Peyer's patch (tissue), 4 donors: Measurements from ENCODE around the gene WNT10A. TPM values are rescaled to one million over a fixed set of nuclear protein-coding genes. Genes with fewer than 3 reads are reported as not detected.

ENCODE experiments used
- DNase-seq, 3 donors: peaks; one replicate each; pipeline ENCODE4 v3.0.0-alpha.2; 2017 to 2019
- H3K27ac ChIP-seq, 4 donors: fragments of 200-600 bp; sonication (generic); one replicate each; pipeline ENCODE4 v1.5.1; 2016 to 2019
- H3K27me3 ChIP-seq, 2 donors: fragments of 200-600 bp; sonication (generic); one replicate each; pipeline ENCODE4 v1.5.1; 2019
- H3K36me3 ChIP-seq, 3 donors: fragments of 200-600 bp; sonication (generic); one replicate each; pipeline ENCODE4 v1.5.1; 2016 to 2019
- H3K4me1 ChIP-seq, 4 donors: fragments of 200-600 bp; sonication (generic); one replicate each; pipeline ENCODE4 v1.5.1; 2016 to 2019
- H3K4me3 ChIP-seq, 4 donors: fragments of 200-600 bp; sonication (generic); 1 replicate in 3 of 4; 2 replicates in 1 of 4; pipeline ENCODE4 v1.5.1; 2016 to 2019; ENCODE audit warnings: mild to moderate bottlenecking in 1 of 4
- H3K9me3 ChIP-seq, 4 donors: fragments of 200-600 bp; sonication (generic); one replicate each; pipeline ENCODE4 v1.5.1; 2016 to 2019; ENCODE audit warnings: mild to moderate bottlenecking in 1 of 4
- POLR2A ChIP-seq, 2 donors: fragments of 450-650 bp; IDR thresholded peaks; one replicate each; pipeline ENCODE4 v1.5.1; 2017; ENCODE audit warnings: antibody characterized with exemption in 2 of 2, mild to moderate bottlenecking in 2 of 2, moderate library complexity in 2 of 2
- total RNA-seq, 4 donors: library from RNA; depleted of rRNA; stranded (reverse); fragments of >200 nt; gene quantifications; one replicate each; pipeline ENCODE4 v1.1.0, GENCODE V29; 2016
- TF ChIP-seq, protein P1 (sequence below), 6 experiments: fragments of 450-650 bp in 4 of 6; fragments of 200-600 bp in 2 of 6; sonication (generic) in 1 of 6; IDR thresholded peaks; one replicate each; pipeline ENCODE4 v1.5.1; 2017 to 2019; ENCODE audit warnings: antibody characterized with exemption in 6 of 6, mild to moderate bottlenecking in 3 of 6, moderate library complexity in 1 of 6

WNT10A gene
- total RNA-seq, 4 donors from 2014 or later, result 0.27 to 2.5 TPM; not detected in 2

DNA sequence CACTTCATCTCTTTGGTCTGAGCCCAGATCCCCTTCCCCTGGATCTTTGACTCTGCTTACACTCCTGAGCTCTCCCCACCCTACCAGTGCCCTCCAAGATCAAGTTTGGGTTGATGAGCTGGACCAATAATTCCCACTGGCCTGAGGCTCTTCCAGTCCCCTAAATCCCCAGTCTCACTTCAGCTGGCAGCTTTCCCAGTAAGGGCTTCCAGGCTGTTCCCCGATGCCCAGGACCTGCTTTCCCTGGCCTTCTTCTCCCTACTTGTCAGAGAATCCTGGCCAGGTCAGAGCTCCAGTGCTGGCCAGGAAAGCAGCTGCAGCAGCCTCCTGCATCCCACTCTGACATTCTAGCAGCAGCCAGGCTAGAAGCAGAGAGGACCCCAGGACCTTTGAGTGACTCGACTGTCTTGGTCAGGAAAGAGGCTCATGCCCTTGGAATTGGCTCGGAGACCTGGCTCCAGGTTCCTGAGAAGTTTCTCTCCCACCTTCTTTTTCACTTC is 17.6 kb upstream of the WNT10A start:
- no peak for DNase-seq
- H3K36me3 ChIP-seq, result no peaks in the 10 kb centered on the region
- TF ChIP-seq POLR2A (IDR thresholded peaks at IDR 0.05), result no peak
- TF ChIP-seq, protein P1, sequence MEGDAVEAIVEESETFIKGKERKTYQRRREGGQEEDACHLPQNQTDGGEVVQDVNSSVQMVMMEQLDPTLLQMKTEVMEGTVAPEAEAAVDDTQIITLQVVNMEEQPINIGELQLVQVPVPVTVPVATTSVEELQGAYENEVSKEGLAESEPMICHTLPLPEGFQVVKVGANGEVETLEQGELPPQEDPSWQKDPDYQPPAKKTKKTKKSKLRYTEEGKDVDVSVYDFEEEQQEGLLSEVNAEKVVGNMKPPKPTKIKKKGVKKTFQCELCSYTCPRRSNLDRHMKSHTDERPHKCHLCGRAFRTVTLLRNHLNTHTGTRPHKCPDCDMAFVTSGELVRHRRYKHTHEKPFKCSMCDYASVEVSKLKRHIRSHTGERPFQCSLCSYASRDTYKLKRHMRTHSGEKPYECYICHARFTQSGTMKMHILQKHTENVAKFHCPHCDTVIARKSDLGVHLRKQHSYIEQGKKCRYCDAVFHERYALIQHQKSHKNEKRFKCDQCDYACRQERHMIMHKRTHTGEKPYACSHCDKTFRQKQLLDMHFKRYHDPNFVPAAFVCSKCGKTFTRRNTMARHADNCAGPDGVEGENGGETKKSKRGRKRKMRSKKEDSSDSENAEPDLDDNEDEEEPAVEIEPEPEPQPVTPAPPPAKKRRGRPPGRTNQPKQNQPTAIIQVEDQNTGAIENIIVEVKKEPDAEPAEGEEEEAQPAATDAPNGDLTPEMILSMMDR (IDR thresholded peaks at IDR 0.05), result no peak
- H3K27ac ChIP-seq, result no peak overlapping the region
- H3K27me3 ChIP-seq, result peaks cover 0 to 30% of the 10 kb centered on the region in 2 donors
- peaks cover 0 to 16% (median 11%) of the 10 kb centered on the region in 4 donors for H3K4me1 ChIP-seq
- H3K4me3 ChIP-seq, result no peak overlapping the region
- H3K9me3 ChIP-seq, result no peaks in the 10 kb centered on the region

DNA sequence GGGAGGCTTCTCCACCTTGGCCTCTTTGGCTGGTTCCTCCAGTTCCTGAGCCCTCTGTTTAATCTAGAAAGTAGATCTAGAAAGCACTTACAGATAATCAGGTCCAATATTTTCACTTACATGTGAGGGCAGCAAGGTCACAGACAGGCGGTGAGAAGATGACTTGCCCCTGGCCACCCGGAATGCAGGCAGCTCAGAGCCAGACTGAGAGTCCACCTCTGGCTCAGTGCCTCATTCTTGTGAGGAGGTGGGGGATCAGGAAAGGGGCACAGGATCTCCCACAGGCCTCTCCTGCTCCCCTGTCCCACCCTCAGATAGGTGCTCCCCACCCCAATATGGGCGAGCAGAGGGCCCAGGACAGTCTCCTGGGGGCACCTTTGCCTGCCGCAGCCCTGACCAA is 15.3 kb upstream of the WNT10A start:
- Histone ChIP-seq H3K27me3 (peaks cover 0 to 16% of the 10 kb centered on the region in 2 donors), H3K27ac (no peak overlapping the region)
- no peak for TF ChIP-seq POLR2A (IDR thresholded peaks at IDR 0.05)
- TF ChIP-seq, protein P1 (IDR thresholded peaks at IDR 0.05), result no peak

DNA sequence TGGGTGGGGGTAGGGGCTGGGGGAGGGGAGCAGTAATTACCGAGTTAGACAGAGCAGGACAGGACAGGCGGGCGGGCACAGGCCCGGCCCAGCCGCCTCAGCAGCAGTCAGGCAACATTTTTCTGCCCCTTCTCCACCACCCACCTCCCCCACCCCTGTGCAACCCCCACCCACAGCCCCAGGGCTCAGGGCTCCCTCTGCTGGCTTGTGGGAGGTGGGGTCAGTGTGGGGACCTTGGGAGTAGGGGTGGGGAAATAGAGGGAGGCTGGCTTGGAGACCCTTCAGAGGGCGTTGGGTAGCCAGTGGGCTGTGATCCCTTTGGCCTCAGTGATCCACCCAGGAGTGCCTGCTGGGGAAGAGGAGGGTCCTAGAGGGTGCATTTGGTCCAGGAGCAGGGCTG is 14.7 kb upstream of the WNT10A start:
- H3K4me1 ChIP-seq, result peaks cover 0 to 6% (median 3%) of the 10 kb centered on the region in 4 donors
- no peak for DNase-seq
- H3K36me3 ChIP-seq, result no peaks in the 10 kb centered on the region
- peaks cover 0 to 13% of the 10 kb centered on the region in 2 donors for H3K27me3 ChIP-seq
- H3K9me3 ChIP-seq, result no peaks in the 10 kb centered on the region
- no peak overlapping the region for H3K4me3 ChIP-seq
- H3K27ac ChIP-seq, result no peak overlapping the region
- TF ChIP-seq, protein P1 (IDR thresholded peaks at IDR 0.05), result no peak
- no peak for TF ChIP-seq POLR2A (IDR thresholded peaks at IDR 0.05)

More for the DNA sequence above, 15.3 kb upstream of the WNT10A start:
- no peak for DNase-seq
- Histone ChIP-seq H3K4me1 (peaks cover 0 to 7% (median 1%) of the 10 kb centered on the region in 4 donors), H3K4me3 (no peak overlapping the region), H3K36me3 (no peaks in the 10 kb centered on the region), H3K9me3 (no peaks in the 10 kb centered on the region)

DNA sequence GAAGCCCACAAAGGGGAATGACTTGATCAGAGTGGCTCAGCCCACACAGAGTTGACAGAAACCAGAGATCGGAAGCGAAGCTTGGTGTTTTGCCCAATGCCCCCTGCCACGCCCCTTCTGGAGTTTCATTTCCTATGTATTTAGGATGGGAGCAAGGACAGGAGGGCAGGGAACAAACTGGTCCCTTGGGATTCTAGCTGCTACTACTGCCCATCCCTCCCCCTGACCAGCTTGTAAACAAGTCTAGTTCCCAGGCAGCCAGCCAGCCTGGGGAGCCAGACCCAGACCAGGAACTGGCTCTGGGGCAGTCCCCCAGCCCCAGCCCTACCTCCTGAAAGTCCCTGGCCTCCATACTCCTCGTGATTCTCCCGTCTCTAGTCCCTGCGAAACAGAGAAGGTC is 12.8 kb upstream of the WNT10A start:
- H3K36me3 ChIP-seq, result no peaks in the 10 kb centered on the region
- TF ChIP-seq, protein P1 (IDR thresholded peaks at IDR 0.05), result no peak
- no peak for TF ChIP-seq POLR2A (IDR thresholded peaks at IDR 0.05)
- peaks cover 0 to 17% (median 12%) of the 10 kb centered on the region in 4 donors for H3K4me1 ChIP-seq
- no peak overlapping the region for H3K4me3 ChIP-seq
- H3K27ac ChIP-seq, result no peak overlapping the region
- H3K27me3 ChIP-seq, result peaks cover 0 to 26% of the 10 kb centered on the region in 2 donors
- DNase-seq, result no peak
- H3K9me3 ChIP-seq, result no peaks in the 10 kb centered on the region

DNA sequence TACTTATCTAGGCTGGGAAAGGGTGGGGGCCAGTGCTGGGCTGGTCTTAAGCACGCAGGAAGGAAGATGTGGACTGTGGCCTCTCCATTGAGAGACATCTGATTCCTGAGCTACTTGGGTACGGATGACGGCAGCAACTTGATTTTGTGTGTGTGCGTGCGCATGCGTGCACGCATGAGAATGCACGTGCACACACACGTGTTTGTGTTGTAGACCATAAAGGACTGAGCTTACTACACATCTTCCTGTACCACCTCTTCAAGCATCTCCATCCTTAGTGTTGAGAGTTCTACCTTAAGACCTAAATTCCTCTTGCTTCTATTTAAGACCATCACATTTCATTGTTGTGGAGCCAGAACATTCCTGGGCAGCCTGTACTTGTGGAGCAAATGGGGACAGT is 11.6 kb upstream of the WNT10A start:
- no peak overlapping the region for H3K27ac ChIP-seq
- DNase-seq, result no peak
- H3K27me3 ChIP-seq, result peaks cover 0 to 37% of the 10 kb centered on the region in 2 donors
- H3K4me3 ChIP-seq, result no peak overlapping the region
- TF ChIP-seq, protein P1 (IDR thresholded peaks at IDR 0.05), result no peak
- TF ChIP-seq POLR2A (IDR thresholded peaks at IDR 0.05), result no peak
- H3K9me3 ChIP-seq, result no peaks in the 10 kb centered on the region
- H3K36me3 ChIP-seq, result no peaks in the 10 kb centered on the region
- peaks cover 0 to 25% (median 16%) of the 10 kb centered on the region in 4 donors for H3K4me1 ChIP-seq
